ENCODE measurements around the gene CERS5. TPM values are rescaled to one million over a fixed set of nuclear protein-coding genes. Genes with fewer than 3 reads are reported as not detected.
"Not testable (repeated sequence)": the region's sequence is repeated elsewhere in the genome, so short reads cannot be mapped to it uniquely, and the experiment has no call there.

CERS5 gene
- polyA plus RNA-seq, 1 experiment: 68.0 TPM

DNA sequence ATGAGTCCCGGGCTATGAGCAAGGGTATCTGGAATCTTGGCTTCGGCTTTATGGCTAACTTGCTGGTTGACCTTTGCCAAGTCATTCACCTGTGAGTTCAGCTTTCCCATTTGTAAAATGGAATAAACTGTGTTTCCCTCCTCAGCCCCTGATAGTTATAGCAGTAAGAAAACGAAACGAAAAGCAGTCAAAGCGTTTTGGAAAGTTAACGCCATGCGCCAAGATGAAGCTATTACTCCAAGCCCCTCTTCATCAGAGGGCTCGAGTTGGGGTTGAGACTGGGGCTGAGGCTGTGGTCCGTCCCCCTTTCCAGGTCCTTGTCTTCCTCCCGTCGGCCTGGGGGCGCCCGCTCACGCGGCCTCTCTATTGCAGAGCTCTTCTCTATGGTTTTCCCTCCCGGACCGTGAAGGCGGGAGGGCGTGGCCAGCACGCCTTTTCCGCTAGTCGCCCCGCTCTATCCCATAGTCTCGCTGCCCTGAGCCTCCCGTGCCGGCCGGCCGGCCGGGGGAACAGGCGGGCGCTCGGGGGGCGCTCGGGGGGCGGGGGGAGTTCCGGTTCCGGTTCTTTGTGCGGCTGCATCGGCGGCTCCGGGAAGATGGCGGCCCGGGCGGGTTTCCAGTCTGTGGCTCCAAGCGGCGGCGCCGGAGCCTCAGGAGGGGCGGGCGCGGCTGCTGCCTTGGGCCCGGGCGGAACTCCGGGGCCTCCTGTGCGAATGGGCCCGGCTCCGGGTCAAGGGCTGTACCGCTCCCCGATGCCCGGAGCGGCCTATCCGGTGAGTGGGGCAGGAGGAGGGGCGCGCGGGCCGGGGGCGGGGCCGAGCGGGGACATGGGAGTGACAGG, 82.2 kb downstream of the CERS5 start, which contains the start of gene SMARCD1:
Gene SMARCD1 (plus strand): TSS at position 568 of the 840 bp plus-strand sequence. CDS start 28 bp downstream, at position 596.
- Histone ChIP-seq H3K27me3 (ENCODE audit: control insufficient read depth, insufficient read depth, low read length) (no peaks in the 10 kb centered on the region; the same call in 1 of the 2 replicates), H3K36me3 (ENCODE audit: control insufficient read depth, insufficient read depth, low read length) (peaks cover 7% of the 10 kb centered on the region), H3K4me3 (ENCODE audit: low read depth, low read length) (peak within 1 kb of the TSS; percentile 62)
- ChIA-PET POLR2A (interaction anchor here (0.5 to 0.9 kb wide), 4 partner anchors 12 to 461 kb away, joined by 4 to 24 read pairs (median 8); partner anchors contain the start of gene COX14), CTCF (interaction anchor here (0.6 to 3.6 kb wide), 18 partner anchors 8 to 614 kb away, joined by 3 to 23 read pairs (median 4); partner anchors contain the start of genes CERS5, COX14 and DIP2B)
- DNase-seq (ENCODE audit: low read depth): peak; percentile 48
- peak; percentile 78 for TF ChIP-seq CTCF (IDR thresholded peaks at IDR 0.05; ENCODE audit: insufficient read depth, low read depth, low read length)

DNA sequence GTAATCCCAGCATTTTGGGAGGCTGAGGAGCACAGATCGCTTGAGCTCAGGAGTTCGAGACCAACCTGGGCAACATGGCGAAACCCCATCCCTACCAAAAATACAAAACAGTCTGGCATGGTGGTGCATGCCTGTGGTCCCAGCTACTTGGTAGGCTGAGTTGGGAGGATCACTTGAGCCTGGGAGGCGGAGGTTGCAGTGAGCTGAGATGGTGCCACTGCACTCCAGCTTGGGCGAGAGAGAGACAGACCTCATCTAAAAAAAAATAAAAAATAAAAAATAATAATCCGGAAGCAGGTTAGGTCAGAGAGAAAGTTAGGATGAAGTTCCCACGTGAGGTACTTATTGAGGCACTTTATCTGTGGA, 82.8 kb downstream of the CERS5 start:
- POLR2A ChIA-PET: interaction anchor here (0.5 to 0.9 kb wide), 5 partner anchors 12 to 460 kb away, joined by 3 to 24 read pairs (median 8); partner anchors contain the start of gene COX14
- CTCF ChIA-PET: interaction anchor here (0.6 to 3.6 kb wide), 18 partner anchors 8 to 613 kb away, joined by 3 to 23 read pairs (median 4); partner anchors contain the start of genes CERS5, COX14 and DIP2B
- H3K27me3 ChIP-seq (ENCODE audit: control insufficient read depth, insufficient read depth, low read length); H3K36me3 ChIP-seq (ENCODE audit: control insufficient read depth, insufficient read depth, low read length); DNase-seq (ENCODE audit: low read depth): not testable (repeated sequence)
- peak overlapping the region; percentile 62 for H3K4me3 ChIP-seq (ENCODE audit: low read depth, low read length)

DNA sequence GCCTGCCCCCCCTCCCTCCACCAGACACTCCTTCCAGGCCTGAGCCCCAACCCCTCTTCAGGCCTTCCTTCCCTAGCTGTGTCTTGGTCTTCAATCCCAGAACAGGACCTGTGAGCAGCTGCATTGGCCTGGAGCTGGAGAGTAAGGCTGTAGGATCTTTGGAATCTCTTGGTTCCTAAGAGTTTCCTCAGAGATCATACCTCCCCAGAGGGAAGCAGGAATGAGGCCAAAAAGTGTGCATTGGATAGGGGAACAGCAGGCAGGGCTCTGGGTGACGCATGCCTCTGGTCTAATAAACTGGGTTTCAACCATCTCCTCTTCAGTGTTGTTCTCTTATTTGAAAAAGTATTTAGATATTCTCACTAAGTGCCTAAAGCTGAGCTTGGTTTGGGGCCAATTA, 83.9 kb downstream of the CERS5 start:
- TF ChIP-seq CTCF (IDR thresholded peaks at IDR 0.05; ENCODE audit: insufficient read depth, low read depth, low read length): no peak
- POLR2A ChIA-PET: no interaction called here
- Histone ChIP-seq H3K4me3 (ENCODE audit: low read depth, low read length) (no peak overlapping the region), H3K27me3 (ENCODE audit: control insufficient read depth, insufficient read depth, low read length) (no peaks in the 10 kb centered on the region; the same call in 1 of the 2 replicates), H3K36me3 (ENCODE audit: control insufficient read depth, insufficient read depth, low read length) (0 out of 2 replicates have a peak, but pooled peaks cover 1% of the 10 kb centered on the region)
- DNase-seq (ENCODE audit: low read depth): no peak
- CTCF ChIA-PET: interaction anchor here (0.8 to 3.6 kb wide), 6 partner anchors 8 to 117 kb away, joined by 3 to 23 read pairs (median 4); partner anchors contain the start of gene COX14

DNA sequence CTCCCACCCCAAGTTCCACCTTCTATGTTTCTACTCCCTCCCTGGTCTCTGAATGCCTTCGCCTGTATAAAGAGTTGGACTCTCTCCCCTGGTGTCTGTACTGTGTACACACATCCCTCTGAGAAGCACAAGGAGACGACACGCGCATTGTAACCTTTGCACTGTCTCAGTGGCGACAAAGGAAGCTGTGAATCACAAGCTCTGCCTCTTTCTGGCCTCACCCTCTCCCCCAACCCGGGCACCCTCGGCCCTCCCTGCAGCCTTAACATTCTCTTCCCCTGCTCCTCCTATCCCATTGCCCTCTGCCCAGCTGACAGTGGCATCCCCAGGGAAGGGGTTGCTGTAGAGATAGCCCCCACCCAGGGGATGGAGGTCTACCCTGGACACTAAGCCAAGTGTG, 84.5 kb downstream of the CERS5 start:
- POLR2A ChIA-PET: no interaction called here
- no peaks in the 10 kb centered on the region; the same call in 1 of the 2 replicates for H3K27me3 ChIP-seq (ENCODE audit: control insufficient read depth, insufficient read depth, low read length)
- no peak for TF ChIP-seq CTCF (IDR thresholded peaks at IDR 0.05; ENCODE audit: insufficient read depth, low read depth, low read length)
- no peak for DNase-seq (ENCODE audit: low read depth)
- no peak overlapping the region for H3K4me3 ChIP-seq (ENCODE audit: low read depth, low read length)
- 0 out of 2 replicates have a peak, but pooled peaks cover 1% of the 10 kb centered on the region for H3K36me3 ChIP-seq (ENCODE audit: control insufficient read depth, insufficient read depth, low read length)
- CTCF ChIA-PET: interaction anchor here (0.9 to 3.6 kb wide), 5 partner anchors 12 to 116 kb away, joined by 3 to 23 read pairs (median 5); partner anchors contain the start of gene COX14

- POLR2A ChIA-PET: no interaction called here
- CTCF ChIA-PET: no interaction called here
- DNase-seq (ENCODE audit: low read depth): no peak
These were observed 85.9 kb downstream of the CERS5 start for GRCh38 chr12:50081096-50081808.

More at GRCh38 chr12:50081096-50081808, 85.9 kb downstream of the CERS5 start:
- Histone ChIP-seq H3K36me3 (ENCODE audit: control insufficient read depth, insufficient read depth, low read length) (no peaks in the 10 kb centered on the region), H3K4me3 (ENCODE audit: low read depth, low read length) (no peak overlapping the region), H3K27me3 (ENCODE audit: control insufficient read depth, insufficient read depth, low read length) (no peaks in the 10 kb centered on the region; the same call in 1 of the 2 replicates)
- TF ChIP-seq CTCF (IDR thresholded peaks at IDR 0.05; ENCODE audit: insufficient read depth, low read depth, low read length): no peak
